Measurements from ENCODE around the gene WNT2B. TPM values are rescaled to one million over a fixed set of nuclear protein-coding genes. Genes with fewer than 3 reads are reported as not detected.

The WNT2B gene
- total RNA-seq = 1 to 10 TPM; 2.8 to 4.8 (median 3.6) TPM

DNA sequence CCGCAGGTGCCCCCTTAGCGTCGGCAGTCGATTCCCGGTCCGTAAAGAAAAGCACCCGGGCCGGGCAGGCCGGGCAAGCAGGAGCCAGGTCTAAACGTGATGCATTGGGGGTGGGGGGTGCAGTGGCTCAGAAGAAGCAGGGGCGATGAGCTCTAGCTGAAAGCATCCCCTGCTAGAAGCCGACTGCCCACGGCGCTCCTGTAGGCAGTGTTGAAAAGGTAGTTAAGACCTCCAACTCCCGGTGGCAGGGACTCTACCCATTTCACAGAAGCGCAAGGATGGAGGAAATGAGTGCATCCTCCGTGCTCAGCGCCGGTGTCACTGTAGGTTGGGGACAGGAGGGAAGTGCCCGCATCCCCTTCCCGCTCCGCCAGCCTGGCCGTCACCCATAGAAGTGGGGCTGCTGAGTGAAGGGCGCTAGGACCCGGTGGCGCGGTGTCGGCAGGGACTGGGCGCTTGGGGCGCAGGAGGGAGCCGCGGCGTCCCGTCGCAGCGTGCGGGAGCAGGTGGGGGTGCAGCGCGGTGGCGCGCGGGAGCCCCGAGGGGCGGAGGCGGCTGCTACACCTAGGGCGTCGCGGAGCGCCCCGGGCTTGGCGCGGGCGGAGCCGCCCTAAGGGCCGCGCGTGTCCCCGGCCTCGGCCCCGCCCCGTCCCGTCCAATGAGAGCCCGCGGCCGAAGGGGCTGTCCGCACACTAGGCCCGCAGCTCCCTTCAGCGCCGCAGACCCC is at the start of gene WNT2B:
WNT2B (plus strand) TSS at position 688 of the 727 bp plus-strand sequence. CDS start 298 bp downstream, outside the sequence.
- Histone ChIP-seq H3K4me3 (peak within 1 kb of the TSS; percentile 20 to 61), H3K36me3 (no peaks in the 10 kb centered on the region), H3K4me1 (peaks cover 0 to 21% (median 3%) of the 10 kb centered on the region in 3 donors), H3K9me3 (no peaks in the 10 kb centered on the region), H3K27me3 (peaks cover 65% of the 10 kb centered on the region), H3K27ac (peak within 1 kb of the TSS in 2 of 4 donors; percentile 0 to 65)
- no peak for TF ChIP-seq POLR2A (IDR thresholded peaks at IDR 0.05)
- TF ChIP-seq POLR2AphosphoS5 (IDR thresholded peaks at IDR 0.05) = no peak
- no peak for TF ChIP-seq EP300 (IDR thresholded peaks at IDR 0.05)
- TF ChIP-seq, protein P1, sequence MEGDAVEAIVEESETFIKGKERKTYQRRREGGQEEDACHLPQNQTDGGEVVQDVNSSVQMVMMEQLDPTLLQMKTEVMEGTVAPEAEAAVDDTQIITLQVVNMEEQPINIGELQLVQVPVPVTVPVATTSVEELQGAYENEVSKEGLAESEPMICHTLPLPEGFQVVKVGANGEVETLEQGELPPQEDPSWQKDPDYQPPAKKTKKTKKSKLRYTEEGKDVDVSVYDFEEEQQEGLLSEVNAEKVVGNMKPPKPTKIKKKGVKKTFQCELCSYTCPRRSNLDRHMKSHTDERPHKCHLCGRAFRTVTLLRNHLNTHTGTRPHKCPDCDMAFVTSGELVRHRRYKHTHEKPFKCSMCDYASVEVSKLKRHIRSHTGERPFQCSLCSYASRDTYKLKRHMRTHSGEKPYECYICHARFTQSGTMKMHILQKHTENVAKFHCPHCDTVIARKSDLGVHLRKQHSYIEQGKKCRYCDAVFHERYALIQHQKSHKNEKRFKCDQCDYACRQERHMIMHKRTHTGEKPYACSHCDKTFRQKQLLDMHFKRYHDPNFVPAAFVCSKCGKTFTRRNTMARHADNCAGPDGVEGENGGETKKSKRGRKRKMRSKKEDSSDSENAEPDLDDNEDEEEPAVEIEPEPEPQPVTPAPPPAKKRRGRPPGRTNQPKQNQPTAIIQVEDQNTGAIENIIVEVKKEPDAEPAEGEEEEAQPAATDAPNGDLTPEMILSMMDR (IDR thresholded peaks at IDR 0.05) = no peak
- peak; percentile 64 for ATAC-seq
- WGBS, 2 donors (ENCODE audit: low coverage in 1 of 2) = no CpG with 5 or more reads among the region's 69 CpGs

DNA sequence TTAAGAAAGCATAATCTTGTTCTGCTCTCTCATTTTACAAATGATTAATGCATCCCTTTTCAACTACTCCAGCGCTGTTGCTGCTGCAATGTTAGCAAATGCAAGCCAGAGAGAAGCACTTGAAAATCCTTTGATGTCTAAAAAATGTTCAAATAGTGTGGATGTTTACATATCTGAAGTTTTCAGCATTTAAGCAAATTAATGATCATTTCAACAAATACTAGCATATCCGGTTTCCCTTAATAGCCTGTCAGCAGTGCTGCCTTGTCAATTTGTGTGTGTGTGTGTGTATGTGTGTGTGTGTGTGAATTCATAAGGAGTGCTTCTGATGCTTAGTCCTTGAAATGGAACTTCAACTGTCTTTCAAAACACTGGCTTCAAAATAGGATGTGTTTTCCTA is 48.1 kb upstream of the WNT2B start:
- no peak overlapping the region for H3K4me3 ChIP-seq
- TF ChIP-seq, protein P1 (IDR thresholded peaks at IDR 0.05) = no peak
- no peak for TF ChIP-seq POLR2AphosphoS5 (IDR thresholded peaks at IDR 0.05)
- TF ChIP-seq EP300 (IDR thresholded peaks at IDR 0.05) = no peak
- TF ChIP-seq POLR2A (IDR thresholded peaks at IDR 0.05) = no peak
- H3K27me3 ChIP-seq = no peaks in the 10 kb centered on the region
- peaks cover 0 to 13% (median 0%) of the 10 kb centered on the region in 3 donors for H3K4me1 ChIP-seq
- no peak for ATAC-seq
- WGBS, 2 donors (ENCODE audit: low coverage in 1 of 2) = 36 to 47% methylated on average over 2 of the region's 2 CpGs
- H3K9me3 ChIP-seq = no peaks in the 10 kb centered on the region
- H3K36me3 ChIP-seq = peaks cover 0 to 32% of the 10 kb centered on the region in 2 donors
- no peak overlapping the region for H3K27ac ChIP-seq

DNA sequence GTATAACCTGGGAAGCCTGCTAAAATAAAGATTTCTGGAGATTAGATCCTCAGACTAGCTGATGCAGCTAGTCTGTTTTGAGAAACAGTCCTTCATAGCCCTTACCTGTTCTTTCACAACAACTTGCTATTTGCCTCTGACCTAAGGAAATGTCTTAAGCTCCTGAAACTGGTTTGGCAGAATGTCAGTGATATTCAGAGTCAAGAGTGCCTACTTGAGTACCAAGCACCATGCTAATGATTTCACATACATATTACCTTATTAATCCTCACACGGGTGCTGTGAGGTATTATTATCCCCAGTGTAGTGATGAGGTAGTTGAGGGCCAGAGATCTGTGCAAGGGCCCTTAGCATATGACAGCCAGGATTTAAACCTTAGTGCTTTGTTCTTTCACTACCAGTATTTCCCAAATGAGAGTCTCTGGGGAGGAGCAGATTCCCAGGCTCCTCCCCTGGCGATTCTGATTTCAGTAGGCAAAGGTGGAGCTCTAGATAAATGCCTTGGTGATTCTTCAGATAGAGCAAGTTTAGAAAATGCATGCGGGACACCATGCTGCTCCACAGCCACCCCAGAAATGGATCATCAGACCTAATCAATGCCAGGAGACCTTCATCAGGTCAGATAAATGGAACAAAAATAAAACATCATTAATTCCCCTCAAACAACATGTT is 47.4 kb upstream of the WNT2B start:
- Histone ChIP-seq H3K4me3 (no peak overlapping the region), H3K27me3 (no peaks in the 10 kb centered on the region), H3K36me3 (peaks cover 0 to 25% of the 10 kb centered on the region in 2 donors), H3K9me3 (no peaks in the 10 kb centered on the region), H3K27ac (peak overlapping the region in 2 of 4 donors; percentile 16 to 45), H3K4me1 (peaks cover 0 to 20% (median under 1%) of the 10 kb centered on the region in 3 donors)
- TF ChIP-seq POLR2A (IDR thresholded peaks at IDR 0.05) = no peak
- TF ChIP-seq EP300 (IDR thresholded peaks at IDR 0.05) = no peak
- no peak for TF ChIP-seq POLR2AphosphoS5 (IDR thresholded peaks at IDR 0.05)
- TF ChIP-seq, protein P1 (IDR thresholded peaks at IDR 0.05) = no peak
- 72 to 75% methylated on average over 2 to 3 of the region's 3 CpGs for WGBS, 2 donors (ENCODE audit: low coverage in 1 of 2)
- ATAC-seq = no peak

DNA sequence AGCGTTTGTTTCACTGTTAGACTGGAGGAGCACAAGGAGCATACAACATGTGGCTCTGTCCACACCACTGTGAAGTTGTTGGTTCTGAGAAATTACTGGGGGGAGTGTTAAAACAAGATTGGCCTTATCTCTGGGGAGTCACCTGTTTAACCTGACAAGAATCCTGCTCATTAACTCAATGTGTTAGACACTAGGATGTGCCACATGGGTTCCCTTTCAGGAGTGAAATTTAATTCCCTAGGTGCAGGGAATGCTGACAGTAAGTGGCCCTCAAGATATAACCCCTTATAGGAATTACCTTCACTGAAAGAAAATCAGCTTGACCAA is 45.8 kb upstream of the WNT2B start:
- ATAC-seq = no peak

More for the DNA sequence above, 45.8 kb upstream of the WNT2B start:
- WGBS, 2 donors (ENCODE audit: low coverage in 1 of 2) = 57 to 60% methylated on average over 1 of the region's 1 CpG
- peak overlapping the region in 1 of 4 donors; percentile 32 for H3K27ac ChIP-seq
- peaks cover 0 to 9% of the 10 kb centered on the region in 2 donors for H3K36me3 ChIP-seq
- TF ChIP-seq POLR2AphosphoS5 (IDR thresholded peaks at IDR 0.05) = no peak
- TF ChIP-seq EP300 (IDR thresholded peaks at IDR 0.05) = no peak
- TF ChIP-seq POLR2A (IDR thresholded peaks at IDR 0.05) = no peak
- TF ChIP-seq, protein P1 (IDR thresholded peaks at IDR 0.05) = no peak
- H3K4me3 ChIP-seq = no peak overlapping the region
- peaks cover 0 to 29% (median 3%) of the 10 kb centered on the region in 3 donors for H3K4me1 ChIP-seq
- no peaks in the 10 kb centered on the region for H3K27me3 ChIP-seq
- no peaks in the 10 kb centered on the region for H3K9me3 ChIP-seq

Measured in gastroesophageal sphincter (tissue), 4 donors.